Esophagus muscularis mucosa (tissue), 3 donors: ENCODE measurements around the gene GDAP2.

ENCODE experiments used
- POLR2A ChIP-seq: fragments of 450-650 bp; IDR thresholded peaks from one replicate; pipeline ENCODE4 v1.6.1; 2017; ENCODE audit warnings: antibody characterized with exemption, moderate library complexity, mild to moderate bottlenecking, low read depth
- TF ChIP-seq, protein P1 (sequence below), 3 experiments: fragments of 200-600 bp in 2 of 3; fragments of 450-650 bp in 1 of 3; sonication (generic) in 2 of 3; IDR thresholded peaks; one replicate each; pipeline ENCODE4 v1.5.1; 2017 to 2019; ENCODE audit warnings: antibody characterized with exemption in 3 of 3, mild to moderate bottlenecking in 2 of 3, moderate library complexity in 1 of 3

DNA sequence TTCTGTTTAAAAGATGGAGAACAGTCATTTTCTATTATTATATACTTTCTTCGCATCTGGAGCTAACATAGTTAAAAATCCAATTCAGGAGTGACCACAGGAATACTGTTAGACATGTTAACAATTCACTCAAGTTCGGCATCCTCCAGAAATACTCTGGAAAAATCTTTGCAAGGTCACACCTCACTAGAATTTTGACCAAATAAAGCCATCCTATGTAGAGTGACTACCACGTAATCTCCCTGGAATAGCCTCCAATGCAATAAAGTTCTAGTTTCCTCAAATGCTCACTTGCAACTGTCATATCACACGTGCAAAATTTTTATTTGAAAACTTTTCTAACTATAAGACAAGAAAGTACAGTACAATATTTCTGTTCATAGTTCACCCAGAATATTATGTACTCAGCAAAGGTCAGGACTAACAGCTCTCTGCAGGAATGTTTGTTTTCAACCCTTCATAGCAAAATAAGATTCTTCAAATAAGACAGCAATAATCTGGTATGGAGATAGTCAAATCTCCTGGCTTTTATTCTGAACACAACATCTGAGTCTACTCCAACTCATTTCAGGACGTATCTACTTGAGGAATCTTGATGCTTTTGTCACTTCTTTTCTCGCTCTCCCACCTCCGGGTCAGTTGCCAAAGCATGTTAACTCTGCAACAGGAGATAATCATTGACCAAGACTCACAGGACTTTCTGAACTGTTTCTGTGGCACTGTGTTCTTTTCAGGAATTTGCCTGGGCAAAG, 82.6 kb downstream of the GDAP2 start:
- TF ChIP-seq POLR2A, result no peak
- TF ChIP-seq, protein P1, sequence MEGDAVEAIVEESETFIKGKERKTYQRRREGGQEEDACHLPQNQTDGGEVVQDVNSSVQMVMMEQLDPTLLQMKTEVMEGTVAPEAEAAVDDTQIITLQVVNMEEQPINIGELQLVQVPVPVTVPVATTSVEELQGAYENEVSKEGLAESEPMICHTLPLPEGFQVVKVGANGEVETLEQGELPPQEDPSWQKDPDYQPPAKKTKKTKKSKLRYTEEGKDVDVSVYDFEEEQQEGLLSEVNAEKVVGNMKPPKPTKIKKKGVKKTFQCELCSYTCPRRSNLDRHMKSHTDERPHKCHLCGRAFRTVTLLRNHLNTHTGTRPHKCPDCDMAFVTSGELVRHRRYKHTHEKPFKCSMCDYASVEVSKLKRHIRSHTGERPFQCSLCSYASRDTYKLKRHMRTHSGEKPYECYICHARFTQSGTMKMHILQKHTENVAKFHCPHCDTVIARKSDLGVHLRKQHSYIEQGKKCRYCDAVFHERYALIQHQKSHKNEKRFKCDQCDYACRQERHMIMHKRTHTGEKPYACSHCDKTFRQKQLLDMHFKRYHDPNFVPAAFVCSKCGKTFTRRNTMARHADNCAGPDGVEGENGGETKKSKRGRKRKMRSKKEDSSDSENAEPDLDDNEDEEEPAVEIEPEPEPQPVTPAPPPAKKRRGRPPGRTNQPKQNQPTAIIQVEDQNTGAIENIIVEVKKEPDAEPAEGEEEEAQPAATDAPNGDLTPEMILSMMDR (IDR thresholded peaks at IDR 0.05), result no peak
